ENCODE results near the gene MMP25. TPM values are rescaled to one million over a fixed set of nuclear protein-coding genes. Genes with fewer than 3 reads are reported as not detected.

MMP25 gene
- total RNA-seq, 1 donor = under 0.01 TPM

GRCh38 chr16:3027983-3028715 is 18.2 kb upstream of the MMP25 start:
- DNase-seq (ENCODE audit: insufficient read length, low spot score, missing footprints) = peak; percentile 96
- no peaks in the 10 kb centered on the region for H3K9me3 ChIP-seq (ENCODE audit: low read depth, low read length)
- H3K4me2 ChIP-seq (ENCODE audit: insufficient read depth, low read length) = no peak overlapping the region
- peaks cover 10% of the 10 kb centered on the region for H3K36me3 ChIP-seq (ENCODE audit: insufficient read depth, low read length)
- peaks cover 23% of the 10 kb centered on the region for H4K20me1 ChIP-seq (ENCODE audit: insufficient read depth, low read length)
- no peak overlapping the region for H3K27ac ChIP-seq (ENCODE audit: low read depth, low read length)
- H3K4me1 ChIP-seq (ENCODE audit: insufficient read depth, low read length) = peaks cover 7% of the 10 kb centered on the region
- H3K27me3 ChIP-seq (ENCODE audit: insufficient read depth, low read length) = peaks cover 27% of the 10 kb centered on the region
- no peak overlapping the region for H3K4me3 ChIP-seq (ENCODE audit: insufficient read depth, low read length)
- no peaks in the 10 kb centered on the region for H3K79me2 ChIP-seq (ENCODE audit: insufficient read depth, low read length)
- H2AFZ ChIP-seq (ENCODE audit: low read length) = no peak overlapping the region
- TF ChIP-seq, protein P1, sequence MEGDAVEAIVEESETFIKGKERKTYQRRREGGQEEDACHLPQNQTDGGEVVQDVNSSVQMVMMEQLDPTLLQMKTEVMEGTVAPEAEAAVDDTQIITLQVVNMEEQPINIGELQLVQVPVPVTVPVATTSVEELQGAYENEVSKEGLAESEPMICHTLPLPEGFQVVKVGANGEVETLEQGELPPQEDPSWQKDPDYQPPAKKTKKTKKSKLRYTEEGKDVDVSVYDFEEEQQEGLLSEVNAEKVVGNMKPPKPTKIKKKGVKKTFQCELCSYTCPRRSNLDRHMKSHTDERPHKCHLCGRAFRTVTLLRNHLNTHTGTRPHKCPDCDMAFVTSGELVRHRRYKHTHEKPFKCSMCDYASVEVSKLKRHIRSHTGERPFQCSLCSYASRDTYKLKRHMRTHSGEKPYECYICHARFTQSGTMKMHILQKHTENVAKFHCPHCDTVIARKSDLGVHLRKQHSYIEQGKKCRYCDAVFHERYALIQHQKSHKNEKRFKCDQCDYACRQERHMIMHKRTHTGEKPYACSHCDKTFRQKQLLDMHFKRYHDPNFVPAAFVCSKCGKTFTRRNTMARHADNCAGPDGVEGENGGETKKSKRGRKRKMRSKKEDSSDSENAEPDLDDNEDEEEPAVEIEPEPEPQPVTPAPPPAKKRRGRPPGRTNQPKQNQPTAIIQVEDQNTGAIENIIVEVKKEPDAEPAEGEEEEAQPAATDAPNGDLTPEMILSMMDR (IDR thresholded peaks at IDR 0.05; ENCODE audit: extremely low read depth, low read depth, low read length) = peak; percentile 46

GRCh38 chr16:3028716-3029319 is 17.5 kb upstream of the MMP25 start:
- Histone ChIP-seq H3K27ac (ENCODE audit: low read depth, low read length) (no peak overlapping the region), H3K4me2 (ENCODE audit: insufficient read depth, low read length) (no peak overlapping the region), H4K20me1 (ENCODE audit: insufficient read depth, low read length) (peaks cover 19% of the 10 kb centered on the region), H3K9me3 (ENCODE audit: low read depth, low read length) (no peaks in the 10 kb centered on the region), H3K4me1 (ENCODE audit: insufficient read depth, low read length) (peaks cover under 1% of the 10 kb centered on the region), H3K27me3 (ENCODE audit: insufficient read depth, low read length) (peaks cover 34% of the 10 kb centered on the region), H3K79me2 (ENCODE audit: insufficient read depth, low read length) (no peaks in the 10 kb centered on the region), H3K4me3 (ENCODE audit: insufficient read depth, low read length) (no peak overlapping the region), H2AFZ (ENCODE audit: low read length) (no peak overlapping the region), H3K36me3 (ENCODE audit: insufficient read depth, low read length) (peaks cover 10% of the 10 kb centered on the region)
- TF ChIP-seq, protein P1 (IDR thresholded peaks at IDR 0.05; ENCODE audit: extremely low read depth, low read depth, low read length) = no peak
- peak; percentile 84 for DNase-seq (ENCODE audit: insufficient read length, low spot score, missing footprints)

DNA sequence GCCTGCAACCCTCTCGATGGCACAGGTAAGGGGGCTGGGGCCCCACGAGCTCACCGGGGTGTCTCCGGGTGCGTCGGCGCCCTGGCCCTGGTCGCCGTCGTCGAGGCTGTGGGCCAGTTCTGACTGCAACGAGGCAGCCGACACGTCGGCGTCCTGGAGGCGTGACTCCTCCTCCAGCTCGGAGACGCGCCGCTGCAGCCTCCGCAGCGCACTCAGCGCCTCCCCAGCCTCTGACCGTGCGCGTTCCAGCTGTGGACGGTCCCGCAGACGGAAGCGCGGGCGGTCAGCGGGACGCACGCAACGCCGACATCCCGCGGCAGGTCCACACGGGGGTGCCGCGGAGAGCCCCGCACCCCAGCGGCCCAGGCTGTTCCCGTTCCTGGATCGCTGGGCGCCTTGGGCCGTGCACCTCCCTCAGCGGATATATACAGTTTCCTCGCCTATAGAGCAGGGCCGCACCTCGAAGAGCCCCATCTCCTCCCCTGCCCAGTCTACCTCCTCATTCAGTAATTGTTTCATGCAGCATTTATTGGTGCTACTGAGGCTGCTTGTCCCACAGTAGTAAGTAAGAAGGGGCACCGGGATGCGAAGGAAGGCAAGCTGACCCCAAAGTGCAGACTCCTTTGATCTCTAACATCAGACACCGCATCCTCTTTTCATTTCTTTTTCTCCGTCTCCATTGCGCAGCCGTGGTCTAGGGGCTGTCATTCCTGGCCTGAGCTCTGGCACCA is 16.7 kb upstream of the MMP25 start:
- DNase-seq (ENCODE audit: insufficient read length, low spot score, missing footprints) = peak; percentile 96
- Histone ChIP-seq H3K9me3 (ENCODE audit: low read depth, low read length) (no peaks in the 10 kb centered on the region), H3K36me3 (ENCODE audit: insufficient read depth, low read length) (peaks cover 10% of the 10 kb centered on the region), H4K20me1 (ENCODE audit: insufficient read depth, low read length) (peaks cover 19% of the 10 kb centered on the region), H3K4me1 (ENCODE audit: insufficient read depth, low read length) (no peaks in the 10 kb centered on the region), H3K79me2 (ENCODE audit: insufficient read depth, low read length) (no peaks in the 10 kb centered on the region), H3K27me3 (ENCODE audit: insufficient read depth, low read length) (peaks cover 42% of the 10 kb centered on the region), H3K27ac (ENCODE audit: low read depth, low read length) (no peak overlapping the region), H2AFZ (ENCODE audit: low read length) (no peak overlapping the region), H3K4me3 (ENCODE audit: insufficient read depth, low read length) (no peak overlapping the region), H3K4me2 (ENCODE audit: insufficient read depth, low read length) (peak overlapping the region; percentile 51)
- TF ChIP-seq, protein P1 (IDR thresholded peaks at IDR 0.05; ENCODE audit: extremely low read depth, low read depth, low read length) = no peak
